GM10248 (cell line): ENCODE measurements around the gene CD83.

ENCODE experiments used
- CTCF ChIA-PET: fragments of 300-600 bp; sonication (Branson Sonifier 250); formaldehyde crosslinking; extraction: SDS; loops from one replicate; lab custom pipeline; 2021; ENCODE audit warnings: antibody characterized with exemption; lab: Yijun Ruan, JAX
- POLR2A ChIA-PET: fragments of 350-650 bp; sonication (Branson Sonifier 250); formaldehyde crosslinking; extraction: SDS; loops from one replicate; lab custom pipeline; 2020; ENCODE audit warnings: antibody characterized with exemption; lab: Yijun Ruan, JAX
- DNase-seq: peaks from one replicate; pipeline ENCODE4 v3.0.0; 2012; ENCODE audit errors: extremely low spot score
- TF ChIP-seq, protein P1 (sequence below): IDR thresholded peaks from 2 replicates; pipeline ENCODE4 v1.5.1; 2012; ENCODE audit warnings: mild to moderate bottlenecking, low read depth; ENCODE audit errors: extremely low read depth, missing control alignments, control extremely low read depth

Gene CD83

DNA sequence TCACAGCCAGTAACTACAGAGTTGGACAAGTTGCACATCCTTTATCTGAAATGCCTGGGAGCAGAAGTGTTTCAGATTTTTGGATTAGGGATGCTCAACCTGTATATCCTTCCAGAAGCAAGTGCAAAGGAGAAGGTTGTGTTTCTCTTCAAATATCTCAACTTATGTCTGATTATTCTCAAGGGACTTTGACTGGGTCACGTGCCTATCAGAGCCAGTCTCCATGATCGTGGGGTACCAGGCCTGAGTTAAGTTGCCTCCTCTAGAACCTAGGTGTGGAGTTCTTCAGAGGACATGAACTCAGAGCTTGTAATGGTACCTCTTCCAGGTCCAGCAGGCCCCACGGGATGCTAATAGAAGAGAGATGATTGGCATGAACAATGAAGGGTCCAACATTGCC is 7.8 kb downstream of the CD83 start:
- CTCF ChIA-PET, result interaction anchor here (0.7 to 4.0 kb wide), 7 partner anchors 13 to 217 kb away, joined by 3 to 13 read pairs (median 6); no protein-coding TSS in a partner anchor
- TF ChIP-seq, protein P1, sequence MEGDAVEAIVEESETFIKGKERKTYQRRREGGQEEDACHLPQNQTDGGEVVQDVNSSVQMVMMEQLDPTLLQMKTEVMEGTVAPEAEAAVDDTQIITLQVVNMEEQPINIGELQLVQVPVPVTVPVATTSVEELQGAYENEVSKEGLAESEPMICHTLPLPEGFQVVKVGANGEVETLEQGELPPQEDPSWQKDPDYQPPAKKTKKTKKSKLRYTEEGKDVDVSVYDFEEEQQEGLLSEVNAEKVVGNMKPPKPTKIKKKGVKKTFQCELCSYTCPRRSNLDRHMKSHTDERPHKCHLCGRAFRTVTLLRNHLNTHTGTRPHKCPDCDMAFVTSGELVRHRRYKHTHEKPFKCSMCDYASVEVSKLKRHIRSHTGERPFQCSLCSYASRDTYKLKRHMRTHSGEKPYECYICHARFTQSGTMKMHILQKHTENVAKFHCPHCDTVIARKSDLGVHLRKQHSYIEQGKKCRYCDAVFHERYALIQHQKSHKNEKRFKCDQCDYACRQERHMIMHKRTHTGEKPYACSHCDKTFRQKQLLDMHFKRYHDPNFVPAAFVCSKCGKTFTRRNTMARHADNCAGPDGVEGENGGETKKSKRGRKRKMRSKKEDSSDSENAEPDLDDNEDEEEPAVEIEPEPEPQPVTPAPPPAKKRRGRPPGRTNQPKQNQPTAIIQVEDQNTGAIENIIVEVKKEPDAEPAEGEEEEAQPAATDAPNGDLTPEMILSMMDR, result no peak
- no peak for DNase-seq
- POLR2A ChIA-PET, result interaction anchor here (0.9 to 1.0 kb wide), 2 partner anchors 9 to 53 kb away, joined by 3 to 4 read pairs; no protein-coding TSS in a partner anchor

DNA sequence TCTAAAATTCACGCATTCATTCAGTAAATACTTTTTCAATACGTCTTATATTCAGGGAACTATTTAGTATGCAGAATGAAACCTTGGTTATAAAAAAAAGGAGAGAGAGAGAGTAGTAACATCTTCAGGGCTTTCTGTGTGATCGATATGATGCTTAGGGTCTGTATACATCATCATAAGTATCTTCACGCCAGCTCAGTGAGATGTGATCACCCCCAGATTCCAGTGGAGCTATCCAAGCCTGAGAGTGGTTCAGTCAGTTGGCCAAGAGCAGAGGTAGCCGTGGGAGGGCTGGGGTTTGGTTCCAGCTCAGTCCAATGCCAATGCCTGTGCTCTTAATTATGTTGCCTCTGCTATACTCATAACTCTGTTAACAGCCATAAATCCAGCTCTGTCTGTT is 8.6 kb downstream of the CD83 start:
- POLR2A ChIA-PET, result interaction anchor here (0.9 to 1.0 kb wide), 3 partner anchors 8 to 53 kb away, joined by 3 to 4 read pairs (median 4); partner anchors contain the start of gene CD83
- CTCF ChIA-PET, result interaction anchor here (0.7 to 2.7 kb wide), 5 partner anchors 16 to 86 kb away, joined by 3 to 9 read pairs (median 4); no protein-coding TSS in a partner anchor
- TF ChIP-seq, protein P1, result no peak
- DNase-seq, result no peak

DNA sequence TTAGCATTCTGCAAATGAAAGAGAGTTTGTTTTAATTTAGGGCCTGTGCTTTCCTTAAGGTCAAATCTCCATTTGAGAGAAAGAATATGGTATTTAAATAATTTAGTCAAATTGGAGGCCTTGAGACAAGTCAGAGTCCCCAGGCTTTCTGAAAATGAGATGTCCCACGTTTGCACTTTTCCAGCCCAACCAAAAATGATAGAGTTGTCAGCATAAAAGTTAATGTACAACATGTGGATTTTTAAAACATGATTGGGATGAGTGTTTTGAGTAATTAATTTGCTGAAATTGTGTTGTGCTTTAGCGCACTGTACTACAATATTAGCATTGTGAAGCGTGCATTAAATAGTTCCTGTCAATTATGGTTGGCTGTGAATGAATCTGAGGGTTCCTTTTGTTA is 10.0 kb downstream of the CD83 start:
- ChIA-PET POLR2A (no interaction called here), CTCF (interaction anchor here (1.0 to 4.4 kb wide), 7 partner anchors 10 to 219 kb away, joined by 4 to 35 read pairs (median 10); no protein-coding TSS in a partner anchor)
- TF ChIP-seq, protein P1, result no peak
- no peak for DNase-seq

DNA sequence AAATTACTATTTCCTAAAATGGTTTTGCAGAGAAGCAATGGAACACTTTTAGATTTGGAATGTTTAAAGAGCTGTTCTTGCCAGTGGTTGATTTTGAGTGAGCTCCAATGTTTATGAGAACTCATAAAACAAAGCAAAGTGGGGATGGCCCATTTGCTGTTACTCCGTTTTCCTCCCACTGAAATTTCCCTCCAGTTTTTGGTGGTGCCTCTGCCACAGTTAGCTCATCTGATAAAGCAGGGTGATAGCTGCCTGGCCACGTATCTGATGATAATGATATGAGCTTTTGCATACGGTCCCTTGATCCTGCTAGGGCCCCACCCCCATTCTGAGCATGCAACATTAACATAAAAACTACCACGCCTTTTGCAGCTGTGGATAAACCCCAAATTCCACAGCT is 10.4 kb downstream of the CD83 start:
- TF ChIP-seq, protein P1, result no peak
- DNase-seq, result no peak
- CTCF ChIA-PET, result interaction anchor here (2.0 to 4.4 kb wide), 6 partner anchors 8 to 220 kb away, joined by 9 to 35 read pairs (median 10); no protein-coding TSS in a partner anchor
- POLR2A ChIA-PET, result interaction anchor here (0.6 to 1.5 kb wide), 2 partner anchors 18 to 1018 kb away, joined by 3 to 5 read pairs; no protein-coding TSS in a partner anchor

DNA sequence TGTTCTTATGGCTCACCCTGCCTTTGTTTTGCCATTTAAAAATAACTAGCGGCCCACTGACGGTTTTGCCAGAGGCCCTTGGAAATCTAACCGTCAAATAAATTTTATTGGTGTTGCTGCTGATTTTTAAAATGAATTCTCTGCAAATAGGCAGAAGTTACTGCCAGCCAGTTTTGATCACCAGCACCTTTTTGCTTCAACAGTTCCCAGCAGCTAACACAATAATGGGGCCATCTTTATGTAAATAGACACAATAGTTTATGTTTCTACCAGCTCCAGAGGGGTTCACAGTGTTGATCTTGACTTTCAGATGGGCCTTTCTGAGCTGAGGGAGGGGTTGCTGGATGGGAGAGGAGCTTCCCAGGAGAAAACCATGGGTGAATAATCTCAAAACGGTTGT is 11.2 kb downstream of the CD83 start:
- TF ChIP-seq, protein P1, result no peak
- ChIA-PET CTCF (interaction anchor here (1.2 to 4.4 kb wide), 9 partner anchors 9 to 1495 kb away, joined by 3 to 35 read pairs (median 10); no protein-coding TSS in a partner anchor), POLR2A (interaction anchor here (0.8 to 1.5 kb wide), 3 partner anchors 9 to 19 kb away, joined by 3 to 5 read pairs (median 3); partner anchors contain the start of gene CD83)
- DNase-seq, result no peak

DNA sequence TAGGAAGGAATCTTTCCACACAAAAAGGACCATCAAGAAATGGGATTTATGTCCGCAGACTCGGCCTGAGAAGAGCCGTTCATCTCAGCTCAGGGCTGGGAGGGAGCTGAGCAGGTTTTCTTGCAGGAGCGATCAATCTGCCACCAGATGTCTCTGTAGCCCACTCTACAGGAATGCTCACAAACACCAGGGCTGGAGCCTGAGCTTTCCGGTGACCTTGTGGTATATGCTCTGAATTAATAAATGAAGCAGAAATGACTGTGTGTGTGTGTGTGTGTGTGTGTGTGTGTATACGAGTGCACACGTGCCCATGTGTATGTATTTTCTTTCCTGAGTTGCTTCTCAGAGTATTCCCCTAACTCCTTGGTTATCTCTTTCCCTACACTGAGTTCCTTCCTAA is 12.0 kb downstream of the CD83 start:
- TF ChIP-seq, protein P1, result peak; percentile 43
- ChIA-PET CTCF (interaction anchor here (0.8 to 4.4 kb wide), 11 partner anchors 8 to 1494 kb away, joined by 3 to 35 read pairs (median 9); no protein-coding TSS in a partner anchor), POLR2A (interaction anchor here (0.8 to 1.5 kb wide), 3 partner anchors 10 to 20 kb away, joined by 3 to 5 read pairs (median 3); partner anchors contain the start of gene CD83)
- peak; percentile 51 for DNase-seq
